Liver (tissue), 9 donors: ENCODE results near the gene ACAT2. TPM values are rescaled to one million over a fixed set of nuclear protein-coding genes. Genes with fewer than 3 reads are reported as not detected.

ENCODE experiments used
- DNase-seq: peaks from one replicate; pipeline ENCODE4 v3.0.0-alpha.2; 2017; ENCODE audit warnings: low spot score
- H3K27ac ChIP-seq, 2 donors: one replicate each; pipeline ENCODE4 v1.7.0; 2013; ENCODE audit warnings: inconsistent platforms in 2 of 2, low read length in 2 of 2, control low read depth in 1 of 2, low read depth in 1 of 2, mild to moderate bottlenecking in 1 of 2
- H3K27me3 ChIP-seq, 4 donors: one replicate each; pipeline versions ENCODE4 v1.6.1 to v1.7.0; 2013; ENCODE audit warnings: low read length in 3 of 4, inconsistent platforms in 1 of 4, mild to moderate bottlenecking in 1 of 4, moderate library complexity in 1 of 4; ENCODE audit not compliant: control insufficient read depth in 4 of 4, insufficient read depth in 4 of 4
- H3K36me3 ChIP-seq, 4 donors: one replicate each; pipeline versions ENCODE4 v1.6.1 to v1.7.0; 2013; ENCODE audit warnings: low read length in 3 of 4, mild to moderate bottlenecking in 3 of 4, low read depth in 1 of 4, moderate library complexity in 1 of 4; ENCODE audit not compliant: control insufficient read depth in 4 of 4, insufficient read depth in 3 of 4
- H3K4me1 ChIP-seq, 4 donors: one replicate each; pipeline versions ENCODE4 v1.6.1 to v1.7.0; 2013; ENCODE audit warnings: low read length in 3 of 4, mild to moderate bottlenecking in 3 of 4, moderate library complexity in 1 of 4; ENCODE audit not compliant: control insufficient read depth in 4 of 4, insufficient read depth in 4 of 4
- H3K4me3 ChIP-seq, 3 donors: one replicate each; pipeline versions ENCODE4 v1.6.1 to v1.7.0; 2013; ENCODE audit warnings: low read length in 3 of 3, control low read depth in 1 of 3, low read depth in 1 of 3, mild to moderate bottlenecking in 1 of 3
- H3K9ac ChIP-seq, 2 donors: one replicate each; pipeline ENCODE4 v1.7.0; 2013; ENCODE audit warnings: low read length in 2 of 2, mild to moderate bottlenecking in 2 of 2, moderate library complexity in 2 of 2, control low read depth in 1 of 2, low read depth in 1 of 2
- H3K9me3 ChIP-seq, 4 donors: one replicate each; pipeline versions ENCODE4 v1.6.1 to v1.7.0; 2013; ENCODE audit warnings: low read length in 3 of 4; ENCODE audit not compliant: control insufficient read depth in 4 of 4
- ATF3 ChIP-seq: IDR thresholded peaks from 2 replicates; pipeline ENCODE4 v1.6.1; 2016; ENCODE audit warnings: antibody characterized with exemption
- CTCF ChIP-seq: fragments of 150-350 bp; IDR thresholded peaks from 2 replicates; pipeline ENCODE4 v1.5.1; 2017; ENCODE audit warnings: improper control_type of control experiment, low read depth, low read length; ENCODE audit not compliant: missing input control
- EGR1 ChIP-seq, 2 donors: IDR thresholded peaks; 2 replicates each; pipeline ENCODE4 v1.6.1; 2016 to 2018; ENCODE audit warnings: antibody characterized with exemption in 2 of 2, low read depth in 2 of 2
- FOXA1 ChIP-seq: IDR thresholded peaks from 2 replicates; pipeline ENCODE4 v1.6.1; 2016; ENCODE audit warnings: antibody characterized with exemption
- FOXA2 ChIP-seq: IDR thresholded peaks from 2 replicates; pipeline ENCODE4 v1.6.1; 2016; ENCODE audit warnings: antibody characterized with exemption
- GABPA ChIP-seq, 2 donors: IDR thresholded peaks in 1 of 2; conservative IDR thresholded peaks in 1 of 2; 2 replicates each; pipeline ENCODE4 v1.6.1; 2016; ENCODE audit warnings: antibody characterized with exemption in 2 of 2, mild to moderate bottlenecking in 1 of 2, moderate library complexity in 1 of 2
- HNF4A ChIP-seq, 2 donors: conservative IDR thresholded peaks; 2 replicates each; pipeline ENCODE4 v1.6.1; 2016; ENCODE audit warnings: antibody characterized with exemption in 2 of 2, mild to moderate bottlenecking in 2 of 2
- HNF4G ChIP-seq: IDR thresholded peaks from 2 replicates; pipeline ENCODE4 v1.6.1; 2016; ENCODE audit warnings: antibody characterized with exemption
- JUND ChIP-seq, 2 donors: IDR thresholded peaks; 2 replicates each; pipeline ENCODE4 v1.6.1; 2016; ENCODE audit warnings: antibody characterized with exemption in 2 of 2
- MAX ChIP-seq: IDR thresholded peaks from 2 replicates; pipeline ENCODE4 v1.6.1; 2016; ENCODE audit warnings: antibody characterized with exemption
- NR2F2 ChIP-seq: IDR thresholded peaks from 2 replicates; pipeline ENCODE4 v1.6.1; 2016; ENCODE audit warnings: antibody characterized with exemption
- RAD21 ChIP-seq, 2 donors: IDR thresholded peaks; 2 replicates each; pipeline ENCODE4 v1.6.1; 2016; ENCODE audit warnings: antibody characterized with exemption in 2 of 2, mild to moderate bottlenecking in 2 of 2
- REST ChIP-seq: IDR thresholded peaks from 2 replicates; pipeline ENCODE4 v1.6.1; 2016; ENCODE audit warnings: antibody characterized with exemption, mild to moderate bottlenecking
- RXRA ChIP-seq, 2 donors: IDR thresholded peaks; 2 replicates each; pipeline ENCODE4 v1.6.1; 2017 to 2018; ENCODE audit warnings: antibody characterized with exemption in 2 of 2, mild to moderate bottlenecking in 1 of 2
- SP1 ChIP-seq: IDR thresholded peaks from 2 replicates; pipeline ENCODE4 v1.6.1; 2018; ENCODE audit warnings: antibody characterized with exemption, mild to moderate bottlenecking
- TAF1 ChIP-seq: conservative IDR thresholded peaks from 2 replicates; pipeline ENCODE4 v1.6.1; 2016; ENCODE audit warnings: antibody characterized with exemption, mild to moderate bottlenecking
- YY1 ChIP-seq: IDR thresholded peaks from 2 replicates; pipeline ENCODE4 v1.6.1; 2016; ENCODE audit warnings: antibody characterized with exemption, mild to moderate bottlenecking
- whole genome bisulfite sequencing: extraction: QIAGEN DNeasy Blood & Tissue Kit; methylation state at CpG from one replicate; pipeline ENCODE4 v1.1.7; 2013; 5-methylcytosine and 5-hydroxymethylcytosine counted together
- polyA plus RNA-seq, 2 donors: library from polyadenylated mRNA; stranded (reverse) in 1 of 2; unstranded in 1 of 2; fragments of 200-250 nt in 1 of 2; fragments of >200 nt in 1 of 2; fragmentation: Nextera tagmentation in 1 of 2; extraction: Ambion mirVana in 1 of 2; gene quantifications; one replicate each; pipeline versions ENCODE4 v1.2.1 to v1.2.3, GENCODE V29; 2013 to 2015
- total RNA-seq, 2 donors: library from RNA; depleted of rRNA; stranded (reverse); fragments of >200 nt; gene quantifications; one replicate each; pipeline ENCODE4 v1.2.3, GENCODE V29; 2014
- donor health status: healthy.
- donor health status: healthy.
- donor health status: healthy.
- donor health status: healthy.
- donor health status: healthy.

Gene ACAT2
- total and polyA plus RNA-seq, 4 donors = 68.2 to 116 (median 94.2) TPM

GRCh38 chr6:159715166-159715565, 46.7 kb upstream of the ACAT2 start:
- H3K4me1 ChIP-seq = peaks cover 0 to 6% (median 1%) of the 10 kb centered on the region in 4 donors
- no peaks in the 10 kb centered on the region for H3K36me3 ChIP-seq
- no peak overlapping the region for H3K9ac ChIP-seq
- H3K27ac ChIP-seq = peak overlapping the region in 1 of 2 donors; percentile 69
- no peaks in the 10 kb centered on the region for H3K27me3 ChIP-seq
- no peak overlapping the region for H3K4me3 ChIP-seq
- H3K9me3 ChIP-seq = no peaks in the 10 kb centered on the region
- 77% methylated on average over 3 of the region's 3 CpGs for whole genome bisulfite sequencing
- DNase-seq = no peak
- no peak for TF ChIP-seq HNF4G
- TF ChIP-seq EGR1 (IDR thresholded peaks at IDR 0.05; ENCODE audit: low read depth in 2 of 2) = no peak
- no peak for TF ChIP-seq RAD21 (IDR thresholded peaks at IDR 0.05)
- TF ChIP-seq CTCF = no peak
- TF ChIP-seq FOXA2 = no peak
- no peak for TF ChIP-seq REST
- no peak for TF ChIP-seq TAF1
- TF ChIP-seq JUND (IDR thresholded peaks at IDR 0.05) = no peak
- TF ChIP-seq YY1 = no peak
- TF ChIP-seq FOXA1 = no peak
- no peak for TF ChIP-seq NR2F2

- no peaks in the 10 kb centered on the region for H3K27me3 ChIP-seq
- no peak for TF ChIP-seq JUND (IDR thresholded peaks at IDR 0.05)
- TF ChIP-seq FOXA2 = no peak
- no peak for TF ChIP-seq HNF4A (conservative IDR thresholded peaks at IDR 0.05)
- TF ChIP-seq YY1 = no peak
- no peak for TF ChIP-seq SP1
- TF ChIP-seq RXRA (IDR thresholded peaks at IDR 0.05) = no peak
- no peak for TF ChIP-seq NR2F2
- no peak for TF ChIP-seq HNF4G
- TF ChIP-seq EGR1 (IDR thresholded peaks at IDR 0.05; ENCODE audit: low read depth in 2 of 2) = no peak
- no peak for TF ChIP-seq FOXA1
- no peak for TF ChIP-seq RAD21 (IDR thresholded peaks at IDR 0.05)
- no peak for TF ChIP-seq ATF3
- no peak for TF ChIP-seq GABPA (IDR thresholded peaks at IDR 0.05 in 1 of 2, conservative IDR thresholded peaks at IDR 0.05 in 1 of 2)
- no peak for TF ChIP-seq MAX
- TF ChIP-seq TAF1 = no peak
- TF ChIP-seq CTCF = no peak
- DNase-seq = no peak
- no peak overlapping the region for H3K9ac ChIP-seq
- H3K4me3 ChIP-seq = no peak overlapping the region
- no peaks in the 10 kb centered on the region for H3K36me3 ChIP-seq
- peak overlapping the region; percentile 56 to 69 for H3K27ac ChIP-seq
- H3K4me1 ChIP-seq = peaks cover 0 to 6% (median 1%) of the 10 kb centered on the region in 4 donors
- no peaks in the 10 kb centered on the region for H3K9me3 ChIP-seq
- 98% methylated on average over 3 of the region's 3 CpGs for WGBS
Observed at GRCh38 chr6:159715605-159716004, 46.2 kb upstream of the ACAT2 start.
